Liver (tissue), 9 donors: ENCODE measurements around the gene DEDD2. TPM values are rescaled to one million over a fixed set of nuclear protein-coding genes. Genes with fewer than 3 reads are reported as not detected.

Source experiments
- DNase-seq: peaks from one replicate; pipeline ENCODE4 v3.0.0-alpha.2; 2017; ENCODE audit warnings: low spot score
- H3K27ac ChIP-seq, 2 donors: one replicate each; pipeline ENCODE4 v1.7.0; 2013; ENCODE audit warnings: inconsistent platforms in 2 of 2, low read length in 2 of 2, control low read depth in 1 of 2, low read depth in 1 of 2, mild to moderate bottlenecking in 1 of 2
- H3K27me3 ChIP-seq, 4 donors: one replicate each; pipeline versions ENCODE4 v1.6.1 to v1.7.0; 2013; ENCODE audit warnings: low read length in 3 of 4, inconsistent platforms in 1 of 4, mild to moderate bottlenecking in 1 of 4, moderate library complexity in 1 of 4; ENCODE audit not compliant: control insufficient read depth in 4 of 4, insufficient read depth in 4 of 4
- H3K36me3 ChIP-seq, 4 donors: one replicate each; pipeline versions ENCODE4 v1.6.1 to v1.7.0; 2013; ENCODE audit warnings: low read length in 3 of 4, mild to moderate bottlenecking in 3 of 4, low read depth in 1 of 4, moderate library complexity in 1 of 4; ENCODE audit not compliant: control insufficient read depth in 4 of 4, insufficient read depth in 3 of 4
- H3K4me1 ChIP-seq, 4 donors: one replicate each; pipeline versions ENCODE4 v1.6.1 to v1.7.0; 2013; ENCODE audit warnings: low read length in 3 of 4, mild to moderate bottlenecking in 3 of 4, moderate library complexity in 1 of 4; ENCODE audit not compliant: control insufficient read depth in 4 of 4, insufficient read depth in 4 of 4
- H3K4me3 ChIP-seq, 3 donors: one replicate each; pipeline versions ENCODE4 v1.6.1 to v1.7.0; 2013; ENCODE audit warnings: low read length in 3 of 3, control low read depth in 1 of 3, low read depth in 1 of 3, mild to moderate bottlenecking in 1 of 3
- H3K9ac ChIP-seq, 2 donors: one replicate each; pipeline ENCODE4 v1.7.0; 2013; ENCODE audit warnings: low read length in 2 of 2, mild to moderate bottlenecking in 2 of 2, moderate library complexity in 2 of 2, control low read depth in 1 of 2, low read depth in 1 of 2
- H3K9me3 ChIP-seq, 4 donors: one replicate each; pipeline versions ENCODE4 v1.6.1 to v1.7.0; 2013; ENCODE audit warnings: low read length in 3 of 4; ENCODE audit not compliant: control insufficient read depth in 4 of 4
- CTCF ChIP-seq: fragments of 150-350 bp; IDR thresholded peaks from 2 replicates; pipeline ENCODE4 v1.5.1; 2017; ENCODE audit warnings: improper control_type of control experiment, low read depth, low read length; ENCODE audit not compliant: missing input control
- EGR1 ChIP-seq, 2 donors: IDR thresholded peaks; 2 replicates each; pipeline ENCODE4 v1.6.1; 2016 to 2018; ENCODE audit warnings: antibody characterized with exemption in 2 of 2, low read depth in 2 of 2
- FOXA1 ChIP-seq: IDR thresholded peaks from 2 replicates; pipeline ENCODE4 v1.6.1; 2016; ENCODE audit warnings: antibody characterized with exemption
- GABPA ChIP-seq, 2 donors: IDR thresholded peaks in 1 of 2; conservative IDR thresholded peaks in 1 of 2; 2 replicates each; pipeline ENCODE4 v1.6.1; 2016; ENCODE audit warnings: antibody characterized with exemption in 2 of 2, mild to moderate bottlenecking in 1 of 2, moderate library complexity in 1 of 2
- HNF4A ChIP-seq, 2 donors: conservative IDR thresholded peaks; 2 replicates each; pipeline ENCODE4 v1.6.1; 2016; ENCODE audit warnings: antibody characterized with exemption in 2 of 2, mild to moderate bottlenecking in 2 of 2
- NR2F2 ChIP-seq: IDR thresholded peaks from 2 replicates; pipeline ENCODE4 v1.6.1; 2016; ENCODE audit warnings: antibody characterized with exemption
- RAD21 ChIP-seq, 2 donors: IDR thresholded peaks; 2 replicates each; pipeline ENCODE4 v1.6.1; 2016; ENCODE audit warnings: antibody characterized with exemption in 2 of 2, mild to moderate bottlenecking in 2 of 2
- SP1 ChIP-seq: IDR thresholded peaks from 2 replicates; pipeline ENCODE4 v1.6.1; 2018; ENCODE audit warnings: antibody characterized with exemption, mild to moderate bottlenecking
- TAF1 ChIP-seq: conservative IDR thresholded peaks from 2 replicates; pipeline ENCODE4 v1.6.1; 2016; ENCODE audit warnings: antibody characterized with exemption, mild to moderate bottlenecking
- YY1 ChIP-seq: IDR thresholded peaks from 2 replicates; pipeline ENCODE4 v1.6.1; 2016; ENCODE audit warnings: antibody characterized with exemption, mild to moderate bottlenecking
- WGBS: extraction: QIAGEN DNeasy Blood & Tissue Kit; methylation state at CpG from one replicate; pipeline ENCODE4 v1.1.7; 2013; 5-methylcytosine and 5-hydroxymethylcytosine counted together
- polyA plus RNA-seq, 2 donors: library from polyadenylated mRNA; stranded (reverse) in 1 of 2; unstranded in 1 of 2; fragments of 200-250 nt in 1 of 2; fragments of >200 nt in 1 of 2; fragmentation: Nextera tagmentation in 1 of 2; extraction: Ambion mirVana in 1 of 2; gene quantifications; one replicate each; pipeline versions ENCODE4 v1.2.1 to v1.2.3, GENCODE V29; 2013 to 2015
- total RNA-seq, 2 donors: library from RNA; depleted of rRNA; stranded (reverse); fragments of >200 nt; gene quantifications; one replicate each; pipeline ENCODE4 v1.2.3, GENCODE V29; 2014
- TF ChIP-seq, protein P1 (sequence below): IDR thresholded peaks from 2 replicates; pipeline ENCODE4 v1.6.1; 2016; ENCODE audit warnings: antibody characterized with exemption
- TF ChIP-seq, protein P2 (sequence below): IDR thresholded peaks from 2 replicates; pipeline ENCODE4 v1.6.1; 2016; ENCODE audit warnings: antibody characterized with exemption, mild to moderate bottlenecking
- donor health status: healthy.
- donor health status: healthy.
- donor health status: healthy.
- donor health status: healthy.
- donor health status: healthy.

The DEDD2 gene
- total and polyA plus RNA-seq, 4 donors = 9.6 to 47.1 (median 16.4) TPM

DNA sequence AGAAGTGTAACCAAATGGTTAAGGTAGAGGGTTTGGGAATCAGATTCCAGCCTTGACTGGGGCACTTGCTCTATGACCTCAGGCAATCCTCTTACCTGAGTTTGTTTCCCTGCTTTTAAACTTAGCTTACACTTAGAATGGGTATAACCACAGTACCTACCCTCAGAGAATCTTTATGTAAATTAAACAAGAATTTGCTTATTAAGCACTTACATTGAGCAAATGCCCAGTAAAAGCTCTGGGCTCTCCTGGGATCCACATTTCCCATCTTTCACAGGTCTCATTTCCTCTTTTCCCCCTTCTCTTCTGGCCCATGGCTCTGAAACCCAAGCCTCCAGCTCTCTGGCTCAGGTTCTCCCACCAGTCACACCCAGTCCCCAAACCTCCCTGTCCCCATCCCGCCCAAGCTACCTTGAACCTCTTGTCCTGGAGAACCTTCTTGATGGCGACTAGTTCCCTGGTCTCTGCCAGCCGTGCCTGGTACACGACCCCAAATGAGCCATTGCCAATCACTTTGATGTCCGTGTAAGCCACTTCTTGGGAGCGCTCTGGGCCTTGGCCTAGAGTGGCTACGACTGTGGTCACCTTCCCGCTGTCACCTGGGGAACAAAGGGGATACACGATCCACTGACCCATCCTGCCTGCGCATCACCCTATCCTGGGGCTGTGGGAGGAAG lies 22.2 kb upstream of the DEDD2 start:
- H3K9ac ChIP-seq = no peak overlapping the region
- 93% methylated on average over 10 of the region's 10 CpGs for WGBS
- no peaks in the 10 kb centered on the region for H3K9me3 ChIP-seq
- no peak overlapping the region for H3K4me3 ChIP-seq
- no peak overlapping the region for H3K27ac ChIP-seq
- DNase-seq = no peak
- peaks cover 8 to 20% (median 17%) of the 10 kb centered on the region in 4 donors for H3K36me3 ChIP-seq
- TF ChIP-seq NR2F2 (no peak), GABPA (IDR thresholded peaks at IDR 0.05 in 1 of 2, conservative IDR thresholded peaks at IDR 0.05 in 1 of 2) (no peak), RAD21 (IDR thresholded peaks at IDR 0.05) (no peak), HNF4A (conservative IDR thresholded peaks at IDR 0.05) (no peak), EGR1 (IDR thresholded peaks at IDR 0.05; ENCODE audit: low read depth in 2 of 2) (no peak), TAF1 (no peak), FOXA1 (no peak), SP1 (no peak), CTCF (no peak), YY1 (no peak)
- TF ChIP-seq, protein P1, sequence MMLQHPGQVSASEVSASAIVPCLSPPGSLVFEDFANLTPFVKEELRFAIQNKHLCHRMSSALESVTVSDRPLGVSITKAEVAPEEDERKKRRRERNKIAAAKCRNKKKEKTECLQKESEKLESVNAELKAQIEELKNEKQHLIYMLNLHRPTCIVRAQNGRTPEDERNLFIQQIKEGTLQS = no peak
- TF ChIP-seq, protein P2, sequence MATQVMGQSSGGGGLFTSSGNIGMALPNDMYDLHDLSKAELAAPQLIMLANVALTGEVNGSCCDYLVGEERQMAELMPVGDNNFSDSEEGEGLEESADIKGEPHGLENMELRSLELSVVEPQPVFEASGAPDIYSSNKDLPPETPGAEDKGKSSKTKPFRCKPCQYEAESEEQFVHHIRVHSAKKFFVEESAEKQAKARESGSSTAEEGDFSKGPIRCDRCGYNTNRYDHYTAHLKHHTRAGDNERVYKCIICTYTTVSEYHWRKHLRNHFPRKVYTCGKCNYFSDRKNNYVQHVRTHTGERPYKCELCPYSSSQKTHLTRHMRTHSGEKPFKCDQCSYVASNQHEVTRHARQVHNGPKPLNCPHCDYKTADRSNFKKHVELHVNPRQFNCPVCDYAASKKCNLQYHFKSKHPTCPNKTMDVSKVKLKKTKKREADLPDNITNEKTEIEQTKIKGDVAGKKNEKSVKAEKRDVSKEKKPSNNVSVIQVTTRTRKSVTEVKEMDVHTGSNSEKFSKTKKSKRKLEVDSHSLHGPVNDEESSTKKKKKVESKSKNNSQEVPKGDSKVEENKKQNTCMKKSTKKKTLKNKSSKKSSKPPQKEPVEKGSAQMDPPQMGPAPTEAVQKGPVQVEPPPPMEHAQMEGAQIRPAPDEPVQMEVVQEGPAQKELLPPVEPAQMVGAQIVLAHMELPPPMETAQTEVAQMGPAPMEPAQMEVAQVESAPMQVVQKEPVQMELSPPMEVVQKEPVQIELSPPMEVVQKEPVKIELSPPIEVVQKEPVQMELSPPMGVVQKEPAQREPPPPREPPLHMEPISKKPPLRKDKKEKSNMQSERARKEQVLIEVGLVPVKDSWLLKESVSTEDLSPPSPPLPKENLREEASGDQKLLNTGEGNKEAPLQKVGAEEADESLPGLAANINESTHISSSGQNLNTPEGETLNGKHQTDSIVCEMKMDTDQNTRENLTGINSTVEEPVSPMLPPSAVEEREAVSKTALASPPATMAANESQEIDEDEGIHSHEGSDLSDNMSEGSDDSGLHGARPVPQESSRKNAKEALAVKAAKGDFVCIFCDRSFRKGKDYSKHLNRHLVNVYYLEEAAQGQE = no peak
- H3K27me3 ChIP-seq = no peaks in the 10 kb centered on the region
- H3K4me1 ChIP-seq = peaks cover 0 to 20% (median 10%) of the 10 kb centered on the region in 4 donors

DNA sequence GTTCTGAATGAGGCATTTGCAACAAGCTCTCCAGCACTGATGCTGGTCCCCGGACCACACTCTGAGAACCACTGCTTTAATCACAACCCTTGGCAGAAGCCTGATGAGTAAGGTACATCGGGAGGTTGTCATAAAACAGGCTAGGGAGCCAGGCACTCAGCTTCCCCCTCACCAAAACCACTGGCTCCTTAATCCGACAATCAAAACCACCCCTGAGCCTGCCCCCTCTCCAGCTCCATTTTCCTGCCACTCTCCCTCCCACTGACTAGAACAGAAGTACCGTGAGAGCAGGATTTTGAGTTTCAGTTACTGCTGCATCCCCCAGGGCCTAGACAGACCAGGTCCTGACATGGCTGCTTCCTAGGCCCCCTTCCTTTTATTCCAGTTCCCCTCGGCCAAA lies 17.7 kb upstream of the DEDD2 start:
- Histone ChIP-seq H3K4me3 (no peak overlapping the region), H3K36me3 (peaks cover 18 to 60% (median 38%) of the 10 kb centered on the region in 4 donors), H3K4me1 (no peaks in the 10 kb centered on the region), H3K9ac (no peak overlapping the region), H3K27ac (no peak overlapping the region), H3K9me3 (no peaks in the 10 kb centered on the region), H3K27me3 (no peaks in the 10 kb centered on the region)
- 81% methylated on average over 5 of the region's 5 CpGs for whole genome bisulfite sequencing
- DNase-seq = no peak
- no peak for TF ChIP-seq FOXA1
- TF ChIP-seq, protein P1 = no peak
